Neuron (in vitro differentiated cells): ENCODE measurements around the gene HINT3.
"Not testable (repeated sequence)": the region's sequence is repeated elsewhere in the genome, so short reads cannot be mapped to it uniquely, and the experiment has no call there.

ENCODE experiments used
- H2AFZ ChIP-seq: one replicate; pipeline ENCODE4 v1.6.1; 2013; ENCODE audit warnings: low read depth, mild to moderate bottlenecking, inconsistent platforms, low read length, moderate library complexity
- H3K27me3 ChIP-seq: one replicate; pipeline ENCODE4 v1.6.1; 2013; ENCODE audit warnings: low read length; ENCODE audit not compliant: insufficient read depth
- H3K36me3 ChIP-seq: one replicate; pipeline ENCODE4 v1.6.1; 2013; ENCODE audit warnings: low read length; ENCODE audit not compliant: insufficient read depth
- H3K4me1 ChIP-seq: one replicate; pipeline ENCODE4 v1.6.1; 2013; ENCODE audit warnings: low read length; ENCODE audit not compliant: insufficient read depth
- H3K4me3 ChIP-seq: 2 replicates; pipeline ENCODE4 v1.5.1; 2013; ENCODE audit warnings: mild to moderate bottlenecking, low read length, moderate library complexity
- H3K9me3 ChIP-seq: one replicate; pipeline ENCODE4 v1.6.1; 2013; ENCODE audit warnings: low read length

Gene HINT3

GRCh38 chr6:126007800-126008199 is 51.2 kb downstream of the HINT3 start:
- peaks cover 2% of the 10 kb centered on the region for H3K9me3 ChIP-seq
- H3K4me3 ChIP-seq, result no peak overlapping the region
- peaks cover 69% of the 10 kb centered on the region for H3K36me3 ChIP-seq
- H2AFZ ChIP-seq, result no peak overlapping the region
- no peaks in the 10 kb centered on the region for H3K4me1 ChIP-seq
- no peaks in the 10 kb centered on the region for H3K27me3 ChIP-seq

DNA sequence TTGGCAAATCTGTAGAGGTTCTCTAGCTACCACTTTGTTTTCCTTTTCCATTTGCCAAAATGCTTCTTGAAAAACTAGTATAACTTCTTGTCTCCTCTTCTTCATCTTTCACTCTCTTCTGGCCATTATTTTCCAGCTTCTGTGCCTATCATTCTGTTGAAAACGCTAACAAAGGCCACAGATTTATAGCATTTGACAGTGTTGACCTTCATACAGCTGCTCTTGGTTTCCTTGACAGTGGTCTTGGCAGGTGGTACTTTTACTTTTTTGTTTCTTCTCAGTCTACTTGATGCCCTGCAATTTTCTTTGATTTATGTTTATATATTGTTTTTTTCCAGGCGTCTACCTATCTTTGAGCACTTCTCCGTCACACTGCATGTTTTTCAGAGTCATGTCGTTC is 53.5 kb downstream of the HINT3 start:
- Histone ChIP-seq H3K36me3 (peaks cover 63% of the 10 kb centered on the region), H3K4me1 (no peaks in the 10 kb centered on the region), H2AFZ (no peak overlapping the region), H3K4me3 (no peak overlapping the region), H3K9me3 (no peaks in the 10 kb centered on the region), H3K27me3 (no peaks in the 10 kb centered on the region)

- H3K4me3 ChIP-seq, result no peak overlapping the region
- peaks cover 69% of the 10 kb centered on the region for H3K36me3 ChIP-seq
- H2AFZ ChIP-seq, result no peak overlapping the region
- H3K27me3 ChIP-seq, result no peaks in the 10 kb centered on the region
- H3K4me1 ChIP-seq, result no peaks in the 10 kb centered on the region
- no peaks in the 10 kb centered on the region for H3K9me3 ChIP-seq
Measured at GRCh38 chr6:126015863-126016262, 59.3 kb downstream of the HINT3 start.

DNA sequence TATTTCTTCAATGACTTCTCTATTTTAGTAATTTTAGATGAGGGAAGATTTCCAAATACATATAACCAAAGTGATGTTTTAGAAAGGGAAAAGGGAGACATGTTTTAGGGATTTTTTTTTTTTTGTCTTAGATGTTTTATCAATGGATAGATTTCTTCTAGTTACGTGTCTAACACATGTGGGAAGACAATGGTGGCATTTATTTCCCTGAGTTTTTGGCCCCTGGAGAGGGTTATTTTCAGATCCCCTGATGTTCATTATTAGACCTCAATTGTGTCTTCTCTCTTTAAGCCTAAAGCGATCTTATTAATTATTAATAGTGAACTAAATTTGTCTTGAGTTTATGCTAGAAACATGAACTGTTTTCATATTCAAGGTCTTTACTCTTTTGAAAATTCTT is 60.0 kb downstream of the HINT3 start:
- no peak overlapping the region for H2AFZ ChIP-seq
- H3K36me3 ChIP-seq, result peaks cover 69% of the 10 kb centered on the region
- H3K4me1 ChIP-seq, result no peaks in the 10 kb centered on the region
- H3K9me3 ChIP-seq, result no peaks in the 10 kb centered on the region
- H3K27me3 ChIP-seq, result no peaks in the 10 kb centered on the region
- H3K4me3 ChIP-seq, result no peak overlapping the region

DNA sequence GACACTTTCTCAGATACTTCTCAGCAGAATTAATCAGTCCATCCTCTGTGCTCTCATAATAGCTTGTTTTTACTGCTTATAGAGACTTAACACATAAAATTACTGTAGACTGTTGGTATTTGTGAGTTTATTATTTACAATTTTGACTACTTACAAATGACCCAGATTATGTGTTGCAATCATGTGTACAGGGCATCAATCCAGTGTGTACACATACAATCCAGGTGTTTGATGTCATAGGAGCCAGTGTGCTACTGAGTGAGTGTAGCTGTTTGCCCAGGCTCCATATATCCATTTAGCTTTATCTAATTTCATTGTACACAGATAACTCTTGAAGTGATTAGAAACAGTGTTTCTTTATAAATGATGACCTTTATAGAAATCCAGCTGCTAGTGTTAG is 61.1 kb downstream of the HINT3 start:
- H3K27me3 ChIP-seq, result no peaks in the 10 kb centered on the region
- H3K4me3 ChIP-seq, result no peak overlapping the region
- no peaks in the 10 kb centered on the region for H3K4me1 ChIP-seq
- H3K9me3 ChIP-seq, result no peaks in the 10 kb centered on the region
- H3K36me3 ChIP-seq, result peaks cover 66% of the 10 kb centered on the region
- H2AFZ ChIP-seq, result no peak overlapping the region

DNA sequence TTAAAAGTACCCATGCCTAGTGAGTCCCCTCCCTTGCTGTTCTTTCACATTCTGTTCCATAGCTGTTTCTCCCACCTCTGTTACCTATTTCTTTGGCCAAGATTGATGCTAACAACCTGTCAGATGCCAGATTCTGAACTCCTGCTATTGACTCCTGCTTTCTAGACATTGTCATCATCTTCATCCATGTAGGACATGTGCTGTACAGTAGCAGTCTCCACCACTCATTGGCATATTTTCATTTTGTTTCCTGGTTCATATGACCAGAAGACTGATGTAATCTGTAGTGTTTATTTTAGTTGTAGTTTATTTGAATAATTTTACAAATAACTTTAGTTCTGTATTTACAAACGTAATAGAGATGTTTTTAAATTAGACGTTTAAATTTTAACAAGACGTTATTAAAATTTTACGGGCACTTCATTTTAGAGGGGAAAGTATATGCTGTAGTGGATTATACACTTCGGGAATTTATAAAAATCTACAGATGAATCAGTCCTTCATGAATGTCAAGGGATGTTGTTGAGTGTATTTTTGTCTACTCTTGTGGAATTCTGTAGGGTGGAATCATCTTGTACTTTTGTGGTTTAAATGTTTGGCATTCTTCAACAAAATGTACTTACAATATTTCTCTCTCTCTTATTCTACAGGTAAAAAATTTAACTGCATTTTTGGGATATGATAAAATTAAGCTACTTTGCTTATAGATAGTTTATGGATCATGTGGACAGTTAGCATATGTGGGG is 63.9 kb downstream of the HINT3 start:
- Histone ChIP-seq H3K4me3 (no peak overlapping the region), H3K4me1 (no peaks in the 10 kb centered on the region), H3K27me3 (no peaks in the 10 kb centered on the region), H2AFZ (no peak overlapping the region), H3K36me3 (peaks cover 69% of the 10 kb centered on the region), H3K9me3 (no peaks in the 10 kb centered on the region)

- not testable (repeated sequence) for H3K4me1 ChIP-seq, H3K9me3 ChIP-seq, H3K27me3 ChIP-seq, H2AFZ ChIP-seq, H3K4me3 ChIP-seq
- peaks cover 70% of the 10 kb centered on the region for H3K36me3 ChIP-seq
Measured at GRCh38 chr6:126023474-126023873, 66.9 kb downstream of the HINT3 start.

GRCh38 chr6:126026001-126026400 is 69.4 kb downstream of the HINT3 start:
- Histone ChIP-seq H3K9me3 (no peaks in the 10 kb centered on the region), H3K27me3 (no peaks in the 10 kb centered on the region), H2AFZ (no peak overlapping the region), H3K4me3 (no peak overlapping the region), H3K36me3 (peaks cover 64% of the 10 kb centered on the region), H3K4me1 (no peaks in the 10 kb centered on the region)

DNA sequence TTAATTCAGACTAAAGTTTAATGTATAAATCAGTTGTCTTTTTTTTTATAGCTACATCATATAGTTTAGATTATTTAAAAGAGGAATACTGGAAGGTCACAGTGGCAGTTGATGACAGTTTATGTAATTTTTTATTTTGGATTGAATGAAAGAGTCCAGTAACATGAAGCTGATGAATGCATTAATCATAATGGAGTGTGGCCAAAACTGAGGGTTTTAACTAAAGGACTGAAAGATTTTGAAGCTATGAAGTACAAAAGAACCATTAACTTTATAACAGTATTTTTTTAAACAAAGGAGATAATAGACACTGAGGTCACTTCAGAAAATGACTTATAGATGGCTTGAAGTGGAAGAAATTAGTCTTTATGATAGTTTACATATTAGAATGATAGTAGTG is 71.0 kb downstream of the HINT3 start:
- Histone ChIP-seq H3K9me3 (no peaks in the 10 kb centered on the region), H3K4me1 (no peaks in the 10 kb centered on the region), H3K4me3 (no peak overlapping the region), H3K36me3 (peaks cover 56% of the 10 kb centered on the region), H2AFZ (no peak overlapping the region), H3K27me3 (no peaks in the 10 kb centered on the region)
